CD14-positive monocyte (primary cell): ENCODE measurements around the gene FFAR3. TPM values are rescaled to one million over a fixed set of nuclear protein-coding genes. Genes with fewer than 3 reads are reported as not detected.

ENCODE experiments used
- DNase-seq, 3 donors: peaks; one replicate each; pipeline ENCODE4 v3.0.0-alpha.2; 2011 to 2022
- H2AFZ ChIP-seq: 2 replicates; pipeline ENCODE4 v1.6.0; 2012; ENCODE audit warnings: mild to moderate bottlenecking, low read depth, low read length, inconsistent platforms; ENCODE audit not compliant: insufficient read depth, poor library complexity, severe bottlenecking
- H3K27ac ChIP-seq, 2 donors: 1 replicate in 1 of 2; 2 replicates in 1 of 2; pipeline ENCODE4 v1.5.1; 2012 to 2013; ENCODE audit warnings: low read length in 2 of 2, control low read depth in 1 of 2, inconsistent platforms in 1 of 2, low read depth in 1 of 2, mild to moderate bottlenecking in 1 of 2
- H3K27me3 ChIP-seq, 2 donors: one replicate each; pipeline versions ENCODE4 v1.6.0 to v1.6.1; 2011 to 2013; ENCODE audit warnings: low read length in 2 of 2; ENCODE audit not compliant: control insufficient read depth in 2 of 2, insufficient read depth in 2 of 2
- H3K36me3 ChIP-seq, 2 donors: replicated peaks in 1 of 2; 1 replicate in 1 of 2; 2 replicates in 1 of 2; pipeline versions ENCODE4 v1.5.1 to v1.6.1; 2012 to 2013; ENCODE audit warnings: low read length in 2 of 2, control low read depth in 1 of 2, inconsistent platforms in 1 of 2, mild to moderate bottlenecking in 1 of 2; ENCODE audit not compliant: insufficient read depth in 2 of 2, control insufficient read depth in 1 of 2
- H3K4me1 ChIP-seq, 2 donors: 1 replicate in 1 of 2; 2 replicates in 1 of 2; pipeline versions ENCODE4 v1.5.1 to v1.6.1; 2012 to 2013; ENCODE audit warnings: low read length in 2 of 2, control low read depth in 1 of 2, inconsistent platforms in 1 of 2, mild to moderate bottlenecking in 1 of 2, moderate library complexity in 1 of 2; ENCODE audit not compliant: insufficient read depth in 2 of 2, control insufficient read depth in 1 of 2
- H3K4me2 ChIP-seq: replicated peaks from 2 replicates; pipeline ENCODE3; 2012; ENCODE audit warnings: low read length, moderate library complexity, mild to moderate bottlenecking; ENCODE audit not compliant: poor library complexity, severe bottlenecking; ENCODE audit errors: extremely low read depth
- H3K4me3 ChIP-seq, 3 experiments: fragments of 200-600 bp in 1 of 3; sonication (generic) in 1 of 3; replicated peaks in 1 of 3; 1 replicate in 2 of 3; 2 replicates in 1 of 3; pipeline ENCODE4 v1.5.1; 2011 to 2013; ENCODE audit warnings: low read length in 3 of 3, mild to moderate bottlenecking in 3 of 3, control low read depth in 2 of 3, low read depth in 2 of 3, inconsistent platforms in 1 of 3, moderate library complexity in 1 of 3
- H3K79me2 ChIP-seq: 2 replicates; pipeline ENCODE4 v1.6.0; 2012; ENCODE audit warnings: mild to moderate bottlenecking, control low read depth, inconsistent platforms, low read length, moderate library complexity; ENCODE audit not compliant: insufficient read depth
- H3K9ac ChIP-seq: 2 replicates; pipeline ENCODE4 v1.6.0; 2017; ENCODE audit warnings: low read length, mild to moderate bottlenecking; ENCODE audit not compliant: insufficient read depth, poor library complexity, severe bottlenecking
- H3K9me3 ChIP-seq, 2 donors: replicated peaks in 1 of 2; 1 replicate in 1 of 2; 2 replicates in 1 of 2; pipeline versions ENCODE4 v1.5.1 to v1.6.1; 2012 to 2013; ENCODE audit warnings: low read length in 2 of 2, control low read depth in 1 of 2; ENCODE audit not compliant: control insufficient read depth in 1 of 2, insufficient read depth in 1 of 2
- H4K20me1 ChIP-seq: 2 replicates; pipeline ENCODE4 v1.6.0; 2012; ENCODE audit warnings: mild to moderate bottlenecking, low read length, control low read depth, moderate library complexity; ENCODE audit not compliant: insufficient read depth
- H3K27ac Mint-ChIP-seq, 7 donors: one replicate each; pipeline ENCODE4 v1.8.0; 2020; ENCODE audit warnings: mild to moderate bottlenecking in 7 of 7, mixed read lengths in 7 of 7, moderate library complexity in 6 of 7, inconsistent platforms in 2 of 7
- H3K27me3 Mint-ChIP-seq, 3 donors: one replicate each; pipeline ENCODE4 v1.8.0; 2021 to 2022; ENCODE audit warnings: low read depth in 3 of 3, mild to moderate bottlenecking in 3 of 3, mixed read lengths in 3 of 3, moderate library complexity in 3 of 3, inconsistent platforms in 1 of 3
- H3K36me3 Mint-ChIP-seq, 2 donors: one replicate each; pipeline ENCODE4 v1.8.0; 2020; ENCODE audit warnings: mixed read lengths in 2 of 2, inconsistent platforms in 1 of 2, mild to moderate bottlenecking in 1 of 2
- H3K4me1 Mint-ChIP-seq: one replicate; pipeline ENCODE4 v1.8.0; 2020; ENCODE audit warnings: mild to moderate bottlenecking, mixed read lengths
- H3K4me3 Mint-ChIP-seq, 2 donors: one replicate each; pipeline ENCODE4 v1.8.0; 2020; ENCODE audit warnings: mild to moderate bottlenecking in 2 of 2, mixed read lengths in 2 of 2, moderate library complexity in 1 of 2
- H3K9me3 Mint-ChIP-seq, 7 donors: one replicate each; pipeline ENCODE4 v1.8.0; 2020 to 2022; ENCODE audit warnings: mixed read lengths in 7 of 7, mild to moderate bottlenecking in 6 of 7, moderate library complexity in 6 of 7, inconsistent platforms in 2 of 7
- CTCF ChIP-seq: fragments of 200-600 bp; IDR thresholded peaks from one replicate; pipeline ENCODE4 v1.8.0; 2022; ENCODE audit warnings: antibody characterized with exemption, mild to moderate bottlenecking
- WGBS: methylation state at CpG from one replicate; pipeline ENCODE4 v1.1.5; 2013; ENCODE audit warnings: missing lambda C conversion rate; ENCODE audit not compliant: insufficient coverage; 5-methylcytosine and 5-hydroxymethylcytosine counted together
- intact Hi-C, 2 donors: fragments of 100-400 bp; cut with micrococcal nuclease; formaldehyde crosslinking; loops; one replicate each; pipeline versions ENCODE4 v1.15.0 to v1.15.1; 2023
- polyA minus RNA-seq: library from RNA; depleted of rRNA, polyadenylated mRNA; stranded (reverse); fragments of >200 nt; gene quantifications from 2 replicates; pipeline ENCODE4 v1.2.3, GENCODE V29; 2012
- polyA plus RNA-seq, 3 donors: library from polyadenylated mRNA; depleted of rRNA in 1 of 3; unstranded in 2 of 3; stranded (reverse) in 1 of 3; fragments of 300-500 nt in 2 of 3; fragments of >200 nt in 1 of 3; fragmentation: Illumina TruSeq in 2 of 3; gene quantifications; 1 replicate in 2 of 3; 2 replicates in 1 of 3; pipeline ENCODE4 v1.2.3, GENCODE V29; 2012 to 2021
- total RNA-seq, 12 experiments: library from RNA in 1 of 12; stranded (reverse) in 1 of 12; fragments of 120-200 nt in 1 of 12; gene quantifications; one replicate each; pipeline ENCODE4 v1.2.4 and lab custom pipeline; 2013 to 2026; ENCODE audit warnings: mixed read lengths in 6 of 12, inconsistent platforms in 1 of 12

The FFAR3 gene
- total RNA-seq (2013): 1.6 TPM
- polyA plus RNA-seq (10 to 100 TPM in 1 of 3 donors, 1 to 10 TPM in 2; 1.2 to 17.9 (median 1.2) TPM), polyA minus RNA-seq (11.9 and 15.5 TPM in 2 replicates), total RNA-seq (lab: John Stamatoyannopoulos, UW) (0.06 to 1.9 (median 0.70) reads per million in 11 experiments)

- DNase-seq: peak; percentile 89 to 95 (median 91)
These were observed at the start of gene FFAR3 for GRCh38 chr19:35357867-35358573. Gene FFAR3, plus strand, starts transcription at chr19:35358460. Its CDS starts 431 bp downstream, at chr19:35358891.

More at GRCh38 chr19:35357867-35358573, at the start of gene FFAR3:
- no peaks in the 10 kb centered on the region for H3K36me3 Mint-ChIP-seq
- H3K4me3 ChIP-seq: peak within 1 kb of the TSS in 1 of 3 experiments; percentile 19
- H3K4me1 ChIP-seq: peaks cover 23 to 25% of the 10 kb centered on the region in 2 donors
- H3K4me2 ChIP-seq: peak within 1 kb of the TSS; percentile 19
- peak within 1 kb of the TSS; percentile 55 to 90 (median 85) for H3K27ac Mint-ChIP-seq
- H3K4me1 Mint-ChIP-seq: peaks cover 21% of the 10 kb centered on the region
- no peak within 1 kb of the TSS for H2AFZ ChIP-seq
- TF ChIP-seq CTCF: no peak
- 0% methylated on average over 3 of the region's 18 CpGs for WGBS
- no peaks in the 10 kb centered on the region for H3K36me3 ChIP-seq
- H3K27me3 Mint-ChIP-seq: peaks cover 0 to 14% (median 6%) of the 10 kb centered on the region in 3 donors
- H3K27ac ChIP-seq: peak within 1 kb of the TSS; percentile 46 to 64
- no peaks in the 10 kb centered on the region for H3K79me2 ChIP-seq
- intact Hi-C loops: loop anchor here (10.0 kb wide), 2 partner anchors 53 to 137 kb away; partner anchors contain the start of gene KRTDAP (in 1 of the 2)
- H3K9ac ChIP-seq: no peak within 1 kb of the TSS
- H3K27me3 ChIP-seq: no peaks in the 10 kb centered on the region
- no peaks in the 10 kb centered on the region for H3K9me3 ChIP-seq
- H3K9me3 Mint-ChIP-seq: no peaks in the 10 kb centered on the region
- H3K4me3 Mint-ChIP-seq: peak within 1 kb of the TSS in 1 of 2 donors; percentile 36
- no peaks in the 10 kb centered on the region for H4K20me1 ChIP-seq
